Measurements from ENCODE around the gene FNIP1.

DNA sequence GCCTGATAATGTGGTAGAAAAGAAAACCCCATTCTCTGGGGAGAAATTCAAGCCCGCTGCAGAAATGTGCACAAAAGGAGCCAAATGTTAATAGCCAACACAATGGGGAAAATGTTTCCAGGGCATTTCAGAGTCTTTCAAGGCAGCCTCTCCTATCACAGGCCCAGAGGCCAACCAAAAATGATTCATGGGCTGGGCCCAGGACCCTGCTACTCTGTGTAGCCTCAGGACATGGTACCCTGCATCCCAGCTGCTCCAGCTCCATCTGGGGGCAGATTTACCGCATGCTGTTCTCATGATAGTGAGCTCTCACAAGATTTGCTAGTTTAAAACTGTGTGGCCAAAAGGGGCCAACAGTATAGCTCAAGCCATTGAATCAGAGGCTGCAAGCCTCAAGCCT is 202.9 kb downstream of the FNIP1 start:
- TF ChIP-seq, protein P1, sequence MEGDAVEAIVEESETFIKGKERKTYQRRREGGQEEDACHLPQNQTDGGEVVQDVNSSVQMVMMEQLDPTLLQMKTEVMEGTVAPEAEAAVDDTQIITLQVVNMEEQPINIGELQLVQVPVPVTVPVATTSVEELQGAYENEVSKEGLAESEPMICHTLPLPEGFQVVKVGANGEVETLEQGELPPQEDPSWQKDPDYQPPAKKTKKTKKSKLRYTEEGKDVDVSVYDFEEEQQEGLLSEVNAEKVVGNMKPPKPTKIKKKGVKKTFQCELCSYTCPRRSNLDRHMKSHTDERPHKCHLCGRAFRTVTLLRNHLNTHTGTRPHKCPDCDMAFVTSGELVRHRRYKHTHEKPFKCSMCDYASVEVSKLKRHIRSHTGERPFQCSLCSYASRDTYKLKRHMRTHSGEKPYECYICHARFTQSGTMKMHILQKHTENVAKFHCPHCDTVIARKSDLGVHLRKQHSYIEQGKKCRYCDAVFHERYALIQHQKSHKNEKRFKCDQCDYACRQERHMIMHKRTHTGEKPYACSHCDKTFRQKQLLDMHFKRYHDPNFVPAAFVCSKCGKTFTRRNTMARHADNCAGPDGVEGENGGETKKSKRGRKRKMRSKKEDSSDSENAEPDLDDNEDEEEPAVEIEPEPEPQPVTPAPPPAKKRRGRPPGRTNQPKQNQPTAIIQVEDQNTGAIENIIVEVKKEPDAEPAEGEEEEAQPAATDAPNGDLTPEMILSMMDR (IDR thresholded peaks at IDR 0.05; ENCODE audit: control extremely low read depth in 1 of 3, insufficient read depth in 1 of 3, low read depth in 1 of 3, low read length in 3 of 3), result no peak
- TF ChIP-seq CEBPB (IDR thresholded peaks at IDR 0.05; ENCODE audit: low read depth, low read length) (no peak), POLR2A (IDR thresholded peaks at IDR 0.05; ENCODE audit: control extremely low read depth in 1 of 2, low read depth in 2 of 2, low read length in 2 of 2) (no peak), SIN3A (conservative IDR thresholded peaks at IDR 0.05 in 1 of 2, IDR thresholded peaks at IDR 0.05 in 1 of 2; ENCODE audit: low read depth in 1 of 2, low read length in 2 of 2) (no peak), SRF (IDR thresholded peaks at IDR 0.05; ENCODE audit: low read depth, low read length) (no peak), TAF1 (IDR thresholded peaks at IDR 0.05; ENCODE audit: low read depth, low read length) (no peak), EP300 (IDR thresholded peaks at IDR 0.05; ENCODE audit: borderline replicate concordance in 1 of 2, low read depth in 2 of 2, low read length in 2 of 2) (no peak), EGR1 (IDR thresholded peaks at IDR 0.05; ENCODE audit: borderline replicate concordance, low read depth, low read length) (no peak), RBBP5 (IDR thresholded peaks at IDR 0.05; ENCODE audit: borderline replicate concordance, low read depth, low read length) (no peak)
- TF ChIP-seq, protein P2, sequence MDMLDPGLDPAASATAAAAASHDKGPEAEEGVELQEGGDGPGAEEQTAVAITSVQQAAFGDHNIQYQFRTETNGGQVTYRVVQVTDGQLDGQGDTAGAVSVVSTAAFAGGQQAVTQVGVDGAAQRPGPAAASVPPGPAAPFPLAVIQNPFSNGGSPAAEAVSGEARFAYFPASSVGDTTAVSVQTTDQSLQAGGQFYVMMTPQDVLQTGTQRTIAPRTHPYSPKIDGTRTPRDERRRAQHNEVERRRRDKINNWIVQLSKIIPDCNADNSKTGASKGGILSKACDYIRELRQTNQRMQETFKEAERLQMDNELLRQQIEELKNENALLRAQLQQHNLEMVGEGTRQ (IDR thresholded peaks at IDR 0.05; ENCODE audit: low read length), result no peak
- TF ChIP-seq, protein P3, sequence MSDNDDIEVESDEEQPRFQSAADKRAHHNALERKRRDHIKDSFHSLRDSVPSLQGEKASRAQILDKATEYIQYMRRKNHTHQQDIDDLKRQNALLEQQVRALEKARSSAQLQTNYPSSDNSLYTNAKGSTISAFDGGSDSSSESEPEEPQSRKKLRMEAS (IDR thresholded peaks at IDR 0.05), result no peak
